Effector memory CD4-positive, alpha-beta T cell (primary cell): ENCODE data around the gene TAS1R2.
"Not testable (repeated sequence)": the region's sequence is repeated elsewhere in the genome, so short reads cannot be mapped to it uniquely, and the experiment has no call there.

Source experiments
- DNase-seq, 3 donors: peaks; one replicate each; pipeline ENCODE4 v3.0.0-alpha.2; 2020
- H3K27ac ChIP-seq: 2 replicates; pipeline ENCODE4 v1.7.0; 2013; ENCODE audit warnings: mild to moderate bottlenecking, low read length, moderate library complexity; ENCODE audit not compliant: insufficient read depth, poor library complexity, severe bottlenecking
- H3K27me3 ChIP-seq: replicated peaks from 2 replicates; pipeline ENCODE4 v1.7.0; 2013; ENCODE audit warnings: mild to moderate bottlenecking, low read length; ENCODE audit not compliant: insufficient read depth, control insufficient read depth, poor library complexity, severe bottlenecking
- H3K36me3 ChIP-seq: 2 replicates; pipeline ENCODE4 v1.7.0; 2013; ENCODE audit warnings: mild to moderate bottlenecking, low read length, moderate library complexity; ENCODE audit not compliant: control insufficient read depth, insufficient read depth
- H3K4me1 ChIP-seq: 2 replicates; pipeline ENCODE4 v1.7.0; 2013; ENCODE audit warnings: low read length, mild to moderate bottlenecking; ENCODE audit not compliant: control insufficient read depth, insufficient read depth, poor library complexity, severe bottlenecking
- H3K4me3 ChIP-seq: 2 replicates; pipeline ENCODE4 v1.7.0; 2013; ENCODE audit warnings: low read length, low read depth, mild to moderate bottlenecking; ENCODE audit not compliant: insufficient read depth, poor library complexity, severe bottlenecking
- H3K9me3 ChIP-seq: 2 replicates; pipeline ENCODE4 v1.7.0; 2013; ENCODE audit warnings: mild to moderate bottlenecking, low read length, moderate library complexity; ENCODE audit not compliant: control insufficient read depth

TAS1R2 gene

DNA sequence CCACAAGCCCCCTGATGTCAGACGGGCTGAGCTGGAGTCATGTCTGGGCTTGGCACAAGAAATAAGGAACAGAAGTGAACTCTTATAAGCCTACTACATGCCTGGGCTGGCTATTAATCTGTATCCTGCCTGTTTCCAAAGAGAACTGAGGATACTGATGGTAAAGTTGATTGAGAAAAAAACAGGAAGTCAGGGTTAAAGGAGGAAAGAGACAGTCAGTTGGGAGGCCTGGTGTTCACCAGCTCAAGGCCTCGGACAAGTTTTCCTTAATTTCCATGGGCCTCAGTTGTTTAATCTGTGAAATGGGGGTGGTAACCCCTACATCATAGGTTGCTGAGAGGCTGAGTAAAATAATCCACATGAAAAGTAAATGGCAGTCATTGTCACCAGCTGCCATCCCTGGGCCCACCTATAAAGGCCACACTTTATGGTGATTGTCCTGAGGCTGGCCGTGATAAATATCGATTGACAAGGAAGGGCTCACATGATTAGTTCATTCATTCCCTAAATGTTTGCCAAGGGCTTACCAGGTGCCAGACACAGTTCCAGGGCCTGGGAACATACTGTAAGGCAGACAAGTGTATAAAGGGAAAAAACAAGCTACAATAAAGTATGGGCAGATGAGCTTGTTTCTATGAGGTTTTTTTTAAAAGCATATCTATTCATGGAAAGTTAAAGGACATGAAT lies 40.0 kb upstream of the TAS1R2 start:
- Histone ChIP-seq H3K27ac (no peak overlapping the region), H3K36me3 (no peaks in the 10 kb centered on the region), H3K9me3 (no peaks in the 10 kb centered on the region), H3K4me1 (peaks cover 14% of the 10 kb centered on the region), H3K4me3 (no peak overlapping the region), H3K27me3 (no peaks in the 10 kb centered on the region)
- no peak for DNase-seq

DNA sequence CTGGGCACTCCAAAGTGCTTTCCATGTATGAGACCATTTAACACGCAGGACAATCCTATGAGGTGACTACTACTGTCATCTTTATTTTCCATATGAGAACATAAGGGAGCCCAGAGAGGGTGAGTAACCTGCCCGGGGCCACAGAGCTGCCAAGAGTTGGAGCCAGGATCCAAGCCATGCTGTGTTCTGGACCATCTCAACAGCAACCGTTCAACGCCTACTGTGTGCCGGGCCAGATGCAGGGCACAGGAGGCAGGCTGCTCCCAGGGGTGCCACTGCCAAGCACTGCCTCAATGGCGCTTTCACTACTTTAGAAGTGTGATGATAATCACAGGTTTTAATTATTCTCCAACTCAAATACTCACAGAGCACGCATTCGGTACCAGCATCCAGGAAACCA lies 39.1 kb upstream of the TAS1R2 start:
- H3K27ac ChIP-seq = no peak overlapping the region

DNA sequence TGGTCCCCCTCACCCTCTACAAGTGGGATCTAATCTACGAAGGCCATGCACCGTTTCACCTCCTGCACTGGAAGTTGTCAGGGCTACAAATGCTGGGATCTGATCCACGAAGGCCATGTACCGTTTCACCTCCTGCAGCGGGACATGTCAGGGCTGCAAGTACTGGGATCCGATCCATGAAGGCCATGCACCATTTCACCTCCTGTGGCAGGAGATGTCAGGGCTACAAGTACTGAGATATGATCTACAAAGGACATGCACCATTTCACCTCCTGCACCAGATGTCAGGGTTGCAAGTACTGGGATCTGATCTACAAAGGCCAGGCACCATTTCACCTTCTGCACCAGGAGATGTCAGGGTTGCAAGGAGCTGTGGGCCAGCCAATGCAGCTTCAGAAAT lies 35.9 kb upstream of the TAS1R2 start:
- H3K9me3 ChIP-seq = no peaks in the 10 kb centered on the region
- no peaks in the 10 kb centered on the region for H3K27me3 ChIP-seq
- H3K4me1 ChIP-seq = no peaks in the 10 kb centered on the region
- no peaks in the 10 kb centered on the region for H3K36me3 ChIP-seq
- no peak overlapping the region for H3K4me3 ChIP-seq
- DNase-seq = no peak
- H3K27ac ChIP-seq = no peak overlapping the region

More for the DNA sequence above, 39.1 kb upstream of the TAS1R2 start:
- no peaks in the 10 kb centered on the region for H3K36me3 ChIP-seq
- H3K4me3 ChIP-seq = no peak overlapping the region
- no peaks in the 10 kb centered on the region for H3K9me3 ChIP-seq
- H3K4me1 ChIP-seq = peaks cover 14% of the 10 kb centered on the region
- DNase-seq = no peak
- H3K27me3 ChIP-seq = no peaks in the 10 kb centered on the region

DNA sequence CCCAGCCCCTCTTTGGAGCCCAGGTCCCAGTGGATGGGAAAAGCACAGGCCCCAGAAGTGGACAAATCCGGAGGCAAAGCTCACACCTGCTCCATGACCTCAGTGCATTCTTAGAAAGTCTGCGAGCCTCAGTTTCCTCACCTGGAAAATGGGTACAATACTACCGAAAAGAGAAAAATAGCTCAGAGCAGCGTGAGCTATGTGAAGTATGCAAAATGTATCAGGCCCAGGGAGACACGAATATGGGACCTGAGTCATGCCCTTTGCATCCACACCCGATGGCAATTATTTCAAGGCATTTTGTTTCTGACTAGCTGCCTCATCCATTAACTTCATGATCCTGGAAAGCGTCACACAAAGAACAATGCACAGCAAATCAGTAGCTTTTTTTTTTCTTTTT lies 33.7 kb upstream of the TAS1R2 start:
- Histone ChIP-seq H3K4me1 (no peaks in the 10 kb centered on the region), H3K36me3 (no peaks in the 10 kb centered on the region), H3K9me3 (no peaks in the 10 kb centered on the region), H3K4me3 (no peak overlapping the region), H3K27me3 (no peaks in the 10 kb centered on the region), H3K27ac (no peak overlapping the region)
- no peak for DNase-seq

DNA sequence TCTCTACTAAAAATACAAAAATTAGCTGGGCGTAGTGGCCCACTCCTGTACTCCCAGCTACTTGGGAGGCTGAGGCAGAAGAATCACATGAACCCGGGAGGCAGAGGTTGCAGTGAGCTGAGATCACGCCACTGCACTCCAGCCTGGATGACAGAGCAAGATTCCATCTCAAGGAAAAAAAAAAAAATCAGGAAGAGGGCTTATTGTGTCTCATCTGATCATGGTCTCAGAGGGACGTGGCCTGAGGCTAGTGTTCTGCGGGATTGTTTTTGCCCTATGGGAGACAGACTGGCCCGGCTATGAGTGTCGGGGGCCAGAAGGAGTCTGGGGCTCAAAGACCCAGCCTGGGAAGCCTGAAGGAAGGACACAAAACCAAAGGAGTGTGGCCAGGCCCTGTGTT lies 32.4 kb upstream of the TAS1R2 start:
- H3K4me3 ChIP-seq, H3K9me3 ChIP-seq, DNase-seq, H3K36me3 ChIP-seq, H3K4me1 ChIP-seq, H3K27me3 ChIP-seq, H3K27ac ChIP-seq: not testable (repeated sequence)

DNA sequence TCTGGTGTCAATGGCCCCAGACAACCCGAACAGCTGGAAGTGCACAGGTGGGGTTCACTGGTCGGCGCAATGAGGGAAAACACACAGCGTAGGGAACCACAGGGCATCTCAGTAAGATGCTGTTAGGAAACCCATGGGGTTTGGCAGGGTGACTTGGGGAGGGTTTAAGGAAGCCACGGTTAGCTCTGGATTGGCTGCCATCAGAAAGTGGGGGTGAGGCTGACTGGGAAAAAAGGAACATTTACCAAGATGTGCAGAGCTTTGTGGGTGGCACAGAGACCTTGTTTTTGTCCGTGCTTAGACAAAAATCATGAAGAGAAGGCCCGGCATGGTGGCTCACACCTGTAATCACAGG lies 31.9 kb upstream of the TAS1R2 start:
- no peak overlapping the region for H3K27ac ChIP-seq
- H3K36me3 ChIP-seq = no peaks in the 10 kb centered on the region
- no peaks in the 10 kb centered on the region for H3K27me3 ChIP-seq
- H3K9me3 ChIP-seq = no peaks in the 10 kb centered on the region
- H3K4me1 ChIP-seq = no peaks in the 10 kb centered on the region
- H3K4me3 ChIP-seq = no peak overlapping the region
- DNase-seq = no peak

DNA sequence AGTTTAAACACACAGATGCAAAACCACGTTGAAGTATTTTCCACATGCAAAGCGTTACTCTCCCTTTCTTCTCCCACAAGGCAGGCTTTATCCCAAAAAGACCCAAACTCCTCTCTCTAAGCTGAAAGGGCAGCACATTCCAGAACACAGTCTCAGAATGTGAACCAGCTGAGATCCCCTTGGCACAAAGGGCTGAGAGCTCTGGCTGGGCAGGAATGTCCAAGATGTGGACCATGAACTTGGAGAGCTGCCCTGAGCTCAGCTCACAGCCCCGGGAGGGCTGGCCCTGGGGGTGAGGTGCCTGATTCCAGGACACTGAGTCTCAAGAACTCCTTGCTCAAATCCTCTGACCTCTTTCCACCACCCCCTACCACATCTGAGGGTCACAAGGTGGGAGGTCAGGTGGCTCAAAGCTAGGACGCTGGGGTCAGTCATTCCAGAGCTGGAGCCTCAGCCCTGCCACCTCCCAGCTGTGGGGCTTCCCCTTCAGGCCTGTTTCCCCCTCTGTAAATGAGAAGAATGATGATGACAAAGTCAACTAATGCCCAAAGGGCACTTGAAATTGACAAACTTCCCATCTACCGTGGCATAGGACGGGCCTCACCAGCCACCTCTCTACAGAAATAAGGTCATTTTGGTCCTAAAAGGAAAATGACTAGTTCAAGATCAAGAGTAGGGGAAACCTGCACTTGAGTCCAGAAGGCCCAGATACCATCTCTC lies 31.4 kb upstream of the TAS1R2 start:
- no peak overlapping the region for H3K27ac ChIP-seq
- H3K4me3 ChIP-seq = no peak overlapping the region
- H3K9me3 ChIP-seq = no peaks in the 10 kb centered on the region
- DNase-seq = no peak
- no peaks in the 10 kb centered on the region for H3K36me3 ChIP-seq
- H3K27me3 ChIP-seq = no peaks in the 10 kb centered on the region
- H3K4me1 ChIP-seq = no peaks in the 10 kb centered on the region

DNA sequence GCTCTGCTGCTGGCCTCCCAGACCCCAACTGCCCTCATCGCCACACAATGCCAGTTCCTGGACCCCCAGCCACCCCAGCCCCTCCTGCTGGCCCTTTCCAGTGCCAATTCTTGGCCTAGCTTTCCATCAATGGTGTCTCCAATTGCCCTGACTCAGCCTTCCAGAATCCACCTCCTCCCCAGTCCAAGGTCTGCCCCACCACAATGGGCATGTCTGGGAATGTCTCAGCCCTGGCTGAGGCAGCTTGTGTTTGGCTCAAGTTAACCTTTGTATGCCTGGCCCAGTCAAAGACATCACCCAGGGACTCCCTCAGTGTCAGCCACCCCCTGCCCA lies 26.5 kb upstream of the TAS1R2 start:
- Histone ChIP-seq H3K4me3 (no peak overlapping the region), H3K27me3 (no peaks in the 10 kb centered on the region), H3K27ac (no peak overlapping the region), H3K4me1 (no peaks in the 10 kb centered on the region), H3K36me3 (no peaks in the 10 kb centered on the region), H3K9me3 (no peaks in the 10 kb centered on the region)
- no peak for DNase-seq

DNA sequence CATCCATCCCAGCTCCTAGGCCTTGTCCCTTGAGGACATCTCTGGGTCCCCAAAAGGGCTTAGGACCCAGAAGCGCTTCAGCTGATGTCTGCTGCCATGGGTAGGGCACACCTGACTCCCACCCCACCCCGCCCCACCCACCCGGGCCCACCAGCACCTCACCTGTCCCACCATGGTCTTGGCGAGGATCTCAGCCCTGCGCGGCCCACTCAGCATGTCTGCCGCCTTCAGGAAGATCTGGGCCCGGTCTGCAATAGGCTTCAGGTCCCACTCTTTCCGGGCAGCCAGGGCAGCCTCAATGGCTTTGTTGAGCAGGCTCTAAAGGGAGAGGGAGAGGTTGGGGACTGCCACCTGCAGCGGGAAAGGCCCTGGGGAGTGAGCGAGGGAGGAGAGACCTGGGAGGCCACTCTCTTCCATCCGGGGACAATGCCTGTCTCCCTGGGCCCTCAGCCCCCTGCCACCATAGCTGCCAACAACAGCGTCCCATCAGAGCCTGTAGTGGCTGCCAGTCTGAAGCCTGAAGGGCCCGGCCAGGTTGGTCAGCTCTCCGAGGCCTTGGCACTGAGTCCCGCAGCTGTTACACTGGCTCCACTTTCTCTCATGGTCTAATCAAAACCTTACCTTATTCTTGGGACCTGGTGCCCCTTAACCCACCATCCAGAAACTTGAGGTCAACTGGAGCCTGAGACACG lies 26.0 kb upstream of the TAS1R2 start:
- no peak for DNase-seq
- no peaks in the 10 kb centered on the region for H3K4me1 ChIP-seq
- no peaks in the 10 kb centered on the region for H3K36me3 ChIP-seq
- no peak overlapping the region for H3K27ac ChIP-seq
- H3K27me3 ChIP-seq = no peaks in the 10 kb centered on the region
- no peaks in the 10 kb centered on the region for H3K9me3 ChIP-seq
- no peak overlapping the region for H3K4me3 ChIP-seq

DNA sequence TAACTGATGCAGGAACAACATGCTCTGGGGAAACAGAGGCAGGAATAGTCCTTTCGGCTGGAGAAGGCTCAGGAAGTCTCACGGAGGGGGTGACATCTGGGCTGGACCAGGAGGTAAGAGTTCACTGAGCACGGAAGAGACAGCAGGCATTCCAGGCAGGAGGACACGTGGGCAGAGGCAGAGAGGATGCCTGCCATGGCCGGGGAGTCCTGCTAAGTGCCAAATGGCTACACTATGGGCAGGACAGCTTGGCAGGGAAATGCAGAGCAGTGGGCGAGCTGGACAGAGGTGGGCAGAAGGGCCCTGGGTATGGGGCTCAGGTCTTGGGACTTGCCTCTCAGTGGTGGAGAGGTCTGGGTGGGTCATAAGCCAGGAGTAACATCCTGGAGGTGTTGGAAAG lies 25.3 kb upstream of the TAS1R2 start:
- Histone ChIP-seq H3K4me3 (no peak overlapping the region), H3K9me3 (no peaks in the 10 kb centered on the region), H3K4me1 (no peaks in the 10 kb centered on the region), H3K36me3 (no peaks in the 10 kb centered on the region), H3K27me3 (no peaks in the 10 kb centered on the region), H3K27ac (no peak overlapping the region)
- no peak for DNase-seq
